Measurements from ENCODE around the gene HMX1.

The HMX1 gene

GRCh38 chr4:8871417-8872401 is at the start of gene HMX1:
Gene HMX1 (minus strand): TSS chr4:8871839. CDS start chr4:8871614, 225 bp downstream.
- DNase-seq: no peak

GRCh38 chr4:8920969-8921368 is 49.3 kb upstream of the HMX1 start:
- DNase-seq: no peak

- no peak for DNase-seq
Observed at GRCh38 chr4:8920289-8920965, 48.8 kb upstream of the HMX1 start.

GRCh38 chr4:8919651-8920288 is 48.1 kb upstream of the HMX1 start:
- no peak for DNase-seq

GRCh38 chr4:8917868-8918783 is 46.5 kb upstream of the HMX1 start:
- DNase-seq: peak; percentile 44

- no peak for DNase-seq
Observed at GRCh38 chr4:8917321-8917811, 45.7 kb upstream of the HMX1 start.

GRCh38 chr4:8916906-8917305 is 45.3 kb upstream of the HMX1 start:
- DNase-seq: no peak

- no peak for DNase-seq
Observed at GRCh38 chr4:8916351-8916885, 44.8 kb upstream of the HMX1 start.

GRCh38 chr4:8915201-8916200 is 43.9 kb upstream of the HMX1 start:
- no peak for DNase-seq

- DNase-seq: no peak
Observed at GRCh38 chr4:8914461-8915171, 43.0 kb upstream of the HMX1 start.

GRCh38 chr4:8913858-8914460 is 42.3 kb upstream of the HMX1 start:
- DNase-seq: no peak

GRCh38 chr4:8913121-8913857 is 41.6 kb upstream of the HMX1 start:
- no peak for DNase-seq

GRCh38 chr4:8912506-8912905 is 40.9 kb upstream of the HMX1 start:
- DNase-seq: no peak

GRCh38 chr4:8912089-8912455 is 40.4 kb upstream of the HMX1 start:
- no peak for DNase-seq

GRCh38 chr4:8911316-8912088 is 39.9 kb upstream of the HMX1 start:
- DNase-seq: no peak

- no peak for DNase-seq
Observed at GRCh38 chr4:8910822-8911315, 39.2 kb upstream of the HMX1 start.

- DNase-seq: no peak
Observed at GRCh38 chr4:8910100-8910821, 38.6 kb upstream of the HMX1 start.
